GM12878 (cell line): ENCODE results near the gene FRMD5. TPM values are rescaled to one million over a fixed set of nuclear protein-coding genes. Genes with fewer than 3 reads are reported as not detected.
"Not testable (repeated sequence)": the region's sequence is repeated elsewhere in the genome, so short reads cannot be mapped to it uniquely, and the experiment has no call there.

ENCODE experiments used
- ATAC-seq: fragments of 200-7000 bp; cut with Tn5 transposase; 3 replicates; pipeline ENCODE4 v1.9.1; 2020; ENCODE audit warnings: mild to moderate bottlenecking, moderate library complexity
- BruUV-seq: library from RNA; stranded (reverse); fragments of 400-500 nt; replicated peaks from 2 replicates; lab custom pipeline; 2021; lab: Mats Ljungman, UMichigan
- CTCF ChIA-PET: fragments of 300-600 bp; sonication (Branson Sonifier 250); formaldehyde crosslinking; extraction: SDS; loops from one replicate; lab custom pipeline; 2021; ENCODE audit warnings: inconsistent platforms; lab: Yijun Ruan, JAX
- POLR2A ChIA-PET: fragments of 350-600 bp; formaldehyde crosslinking; extraction: SDS; loops from one replicate; lab custom pipeline; 2021; ENCODE audit warnings: inconsistent platforms; lab: Charles Lee
- RAD21 ChIA-PET: fragments of 300-600 bp; sonication (Branson Sonifier 250); formaldehyde crosslinking; loops from one replicate; lab custom pipeline; 2023; ENCODE audit warnings: antibody characterized with exemption; ENCODE audit not compliant: unreplicated experiment; lab: Charles Lee
- SMC1A ChIA-PET: fragments of 300-600 bp; sonication (Branson Sonifier 250); formaldehyde crosslinking; loops from one replicate; lab custom pipeline; 2023; ENCODE audit not compliant: unreplicated experiment, uncharacterized antibody; lab: Charles Lee
- DNase-seq: peaks from one replicate; pipeline ENCODE4 v3.0.0-alpha.2; 2011; ENCODE audit warnings: low read depth, low spot score
- FAIRE-seq: peaks from 3 replicates; lab custom pipeline; 2011; peaks lifted over from hg19 to GRCh38; lab: Jason Lieb, UNC
- H2AFZ ChIP-seq: 2 replicates; pipeline ENCODE4 v1.6.0; 2011; ENCODE audit warnings: low read depth, low read length, control low read depth; ENCODE audit not compliant: control insufficient read depth
- H3K27ac ChIP-seq: 2 replicates; pipeline ENCODE4 v1.5.1; 2011; ENCODE audit warnings: control low read depth; ENCODE audit not compliant: control insufficient read depth, insufficient read depth
- H3K27me3 ChIP-seq, 2 experiments: replicated peaks in 1 of 2; 2 replicates each; pipeline versions ENCODE4 v1.6.0 to v1.6.1; 2011; ENCODE audit warnings: low read length in 1 of 2; ENCODE audit not compliant: control insufficient read depth in 2 of 2, insufficient read depth in 2 of 2
- H3K36me3 ChIP-seq, 2 experiments: 2 replicates each; pipeline ENCODE4 v1.5.1; 2011; ENCODE audit warnings: low read length in 1 of 2; ENCODE audit not compliant: control insufficient read depth in 2 of 2, insufficient read depth in 2 of 2
- H3K4me1 ChIP-seq: 2 replicates; pipeline ENCODE4 v1.6.1; 2011; ENCODE audit warnings: mild to moderate bottlenecking, low read length, moderate library complexity, mixed read lengths; ENCODE audit not compliant: control insufficient read depth, insufficient read depth
- H3K4me2 ChIP-seq: 2 replicates; pipeline ENCODE4 v1.6.0; 2011; ENCODE audit warnings: control low read depth; ENCODE audit not compliant: control insufficient read depth, insufficient read depth
- H3K4me3 ChIP-seq: fragments of 200-600 bp; sonication (generic); 2 replicates; pipeline ENCODE4 v1.5.1; 2016
- H3K79me2 ChIP-seq: 2 replicates; pipeline ENCODE4 v1.6.0; 2011; ENCODE audit warnings: low read length; ENCODE audit not compliant: control insufficient read depth, insufficient read depth
- H3K9ac ChIP-seq: 2 replicates; pipeline ENCODE4 v1.8.0; 2011; ENCODE audit warnings: low read length, control low read depth, mixed read lengths; ENCODE audit not compliant: control insufficient read depth, insufficient read depth
- H3K9me3 ChIP-seq: replicated peaks from 3 replicates; pipeline ENCODE4 v1.5.1; 2011; ENCODE audit warnings: mild to moderate bottlenecking, low read length; ENCODE audit not compliant: control insufficient read depth, insufficient read depth
- H4K20me1 ChIP-seq: 2 replicates; pipeline ENCODE4 v1.6.0; 2011; ENCODE audit not compliant: control insufficient read depth, insufficient read depth
- BCL11A ChIP-seq: IDR thresholded peaks from 2 replicates; pipeline ENCODE4 v1.6.1; 2011; ENCODE audit warnings: low read depth, low read length
- CBX3 ChIP-seq: fragments of 200-600 bp; sonication (generic); IDR thresholded peaks from 2 replicates; pipeline ENCODE4 v1.6.1; 2016; ENCODE audit warnings: low read depth, borderline replicate concordance
- IKZF1 ChIP-seq: fragments of 450-650 bp; conservative IDR thresholded peaks from 2 replicates; pipeline ENCODE4 v1.6.1; 2017; ENCODE audit warnings: antibody characterized with exemption, mild to moderate bottlenecking
- NFIC ChIP-seq: IDR thresholded peaks from 2 replicates; pipeline ENCODE4 v1.6.1; 2012; ENCODE audit warnings: low read depth, mild to moderate bottlenecking, inconsistent platforms, low read length, moderate library complexity
- PRDM15 ChIP-seq: fragments of 450-650 bp; formaldehyde crosslinking; IDR thresholded peaks from 2 replicates; pipeline ENCODE4 v1.4.0; 2020; ENCODE audit warnings: mild to moderate bottlenecking, moderate library complexity
- RFX5 ChIP-seq: IDR thresholded peaks from 2 replicates; pipeline ENCODE4 v1.6.1; 2011; ENCODE audit warnings: low read depth, low read length, improper control_type of control experiment
- ZBED1 ChIP-seq: IDR thresholded peaks from 2 replicates; pipeline ENCODE4 v1.6.1; 2016; ENCODE audit warnings: borderline replicate concordance
- WGBS: methylation state at CpG from one replicate; pipeline ENCODE4 v1.1.6; 2016; ENCODE audit warnings: low lambda C conversion rate; ENCODE audit not compliant: insufficient replicate concordance, insufficient coverage; ENCODE audit errors: missing lambda C conversion rate; 5-methylcytosine and 5-hydroxymethylcytosine counted together
- in situ Hi-C: fragments of 300-500 bp; cut with MboI; formaldehyde crosslinking; loops from 9 replicates; pipeline ENCODE4 v1.14.3; 2018; ENCODE audit warnings: mixed read lengths
- intact Hi-C: fragments of 100-400 bp; cut with micrococcal nuclease; formaldehyde crosslinking; loops from one replicate; pipeline ENCODE4 v1.14.2; 2022; ENCODE audit not compliant: unreplicated experiment
- polyA plus RNA-seq, 11 experiments: library from polyadenylated mRNA; depleted of rRNA in 4 of 11; unstranded in 6 of 11; stranded (reverse) in 5 of 11; fragments of >200 nt; fragmentation: Nextera tagmentation in 4 of 11; fragmentation: Illumina TruSeq in 1 of 11; extraction: Ambion mirVana in 4 of 11; extraction: Trizol in 1 of 11; gene quantifications; 1 replicate in 1 of 11; 2 replicates in 10 of 11; pipeline versions ENCODE4 v1.2.1 to v1.2.3, GENCODE V29; 2011 to 2016; ENCODE audit warnings: inconsistent platforms in 2 of 11, missing spikeins in 2 of 11, low read depth in 1 of 11
- total RNA-seq, 4 experiments: library from RNA; depleted of rRNA in 3 of 4; stranded (reverse); fragments of >200 nt in 3 of 4; fragmentation: Illumina TruSeq in 1 of 4; extraction: Trizol in 1 of 4; gene quantifications; 2 replicates each; pipeline versions ENCODE4 v1.2.1 to v1.2.3, GENCODE V29; 2013 to 2021

The FRMD5 gene
- total and polyA plus RNA-seq, 10 of the 15 experiments (the other 5 are each of a cell fraction or from before 2014, with no cell fraction given), result 0.26 to 6.4 (median 0.68) TPM; not detected in 1

GRCh38 chr15:44227584-44227983 lies 32.5 kb upstream of the FRMD5 start (continued):
- TF ChIP-seq RFX5 (no peak), CBX3 (no peak), NFIC (no peak), ZBED1 (no peak), PRDM15 (no peak), BCL11A (no peak), IKZF1 (no peak)

- H3K4me3 ChIP-seq, H3K9me3 ChIP-seq, CTCF ChIA-PET, SMC1A ChIA-PET, POLR2A ChIA-PET, H4K20me1 ChIP-seq, ATAC-seq, H3K36me3 ChIP-seq, in situ Hi-C loops, H3K27me3 ChIP-seq, intact Hi-C loops, FAIRE-seq, H2AFZ ChIP-seq, H3K4me2 ChIP-seq, H3K4me1 ChIP-seq, H3K27ac ChIP-seq, RAD21 ChIA-PET, H3K79me2 ChIP-seq, BruUV-seq, H3K9ac ChIP-seq, DNase-seq: not testable (repeated sequence)
- 58% methylated on average over 4 of the region's 4 CpGs for WGBS
Measured at GRCh38 chr15:44227001-44227400, 31.9 kb upstream of the FRMD5 start.
